ENCODE results near the gene PIBF1. TPM values are rescaled to one million over a fixed set of nuclear protein-coding genes. Genes with fewer than 3 reads are reported as not detected.

Gene PIBF1
- total RNA-seq, 1 donor from 2014 or later: 40.2 TPM

- TF ChIP-seq CTCF (IDR thresholded peaks at IDR 0.05; ENCODE audit: unreplicated experiment): no peak
- Mint-ChIP-seq H3K4me3 (peak overlapping the region; percentile 90), H3K27ac (peak overlapping the region; percentile 87), H3K4me1 (peaks cover 75% of the 10 kb centered on the region), H3K9me3 (no peaks in the 10 kb centered on the region), H3K27me3 (ENCODE audit: low read depth) (peaks cover 8% of the 10 kb centered on the region), H3K36me3 (peaks cover 8% of the 10 kb centered on the region)
- DNase-seq (ENCODE audit: low spot score in 2 of 2, unreplicated experiment in 2 of 2): no peak
Measured at GRCh38 chr13:73061876-73062275, 279.9 kb downstream of the PIBF1 start.

GRCh38 chr13:73062468-73062867, 280.5 kb downstream of the PIBF1 start:
- DNase-seq (ENCODE audit: low spot score in 2 of 2, unreplicated experiment in 2 of 2): no peak
- Mint-ChIP-seq H3K4me3 (peak overlapping the region; percentile 90), H3K4me1 (peaks cover 75% of the 10 kb centered on the region), H3K36me3 (peaks cover 11% of the 10 kb centered on the region), H3K9me3 (no peaks in the 10 kb centered on the region), H3K27me3 (ENCODE audit: low read depth) (peaks cover 8% of the 10 kb centered on the region), H3K27ac (peak overlapping the region; percentile 87)
- no peak for TF ChIP-seq CTCF (IDR thresholded peaks at IDR 0.05; ENCODE audit: unreplicated experiment)

- H3K36me3 Mint-ChIP-seq: peaks cover 13% of the 10 kb centered on the region
- peaks cover 69% of the 10 kb centered on the region for H3K4me1 Mint-ChIP-seq
- H3K27me3 Mint-ChIP-seq (ENCODE audit: low read depth): peaks cover 8% of the 10 kb centered on the region
- peak overlapping the region; percentile 38 for H3K4me3 Mint-ChIP-seq
- TF ChIP-seq CTCF (IDR thresholded peaks at IDR 0.05; ENCODE audit: unreplicated experiment): no peak
- no peak for DNase-seq (ENCODE audit: low spot score in 2 of 2, unreplicated experiment in 2 of 2)
- H3K27ac Mint-ChIP-seq: peak overlapping the region; percentile 30
- H3K9me3 Mint-ChIP-seq: no peaks in the 10 kb centered on the region
Measured at GRCh38 chr13:73063166-73063565, 281.2 kb downstream of the PIBF1 start.

DNA sequence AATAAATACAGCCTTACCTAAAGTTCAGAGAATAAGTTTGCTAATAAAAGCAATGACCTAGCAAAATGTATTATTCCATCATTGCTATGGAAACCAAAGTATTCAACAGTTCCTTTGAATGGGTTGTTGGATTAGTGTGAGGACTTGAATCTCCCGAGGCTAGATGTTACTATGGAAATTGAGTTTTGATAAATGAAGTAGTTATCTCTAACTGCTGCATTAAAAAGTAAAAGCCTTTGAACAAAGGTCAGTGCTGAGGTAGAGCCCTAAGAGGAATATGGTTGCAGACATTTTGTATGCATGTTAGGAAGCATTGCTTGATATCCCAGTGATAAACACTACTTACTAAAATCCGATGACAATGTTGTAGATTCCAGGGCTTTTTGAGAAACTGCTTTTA, 283.1 kb downstream of the PIBF1 start:
- no peak for TF ChIP-seq CTCF (IDR thresholded peaks at IDR 0.05; ENCODE audit: unreplicated experiment)
- Mint-ChIP-seq H3K27ac (peak overlapping the region; percentile 94), H3K4me1 (peaks cover 74% of the 10 kb centered on the region), H3K27me3 (ENCODE audit: low read depth) (peaks cover 8% of the 10 kb centered on the region), H3K9me3 (no peaks in the 10 kb centered on the region), H3K4me3 (peak overlapping the region; percentile 42), H3K36me3 (peaks cover 20% of the 10 kb centered on the region)
- no peak for DNase-seq (ENCODE audit: low spot score in 2 of 2, unreplicated experiment in 2 of 2)

DNA sequence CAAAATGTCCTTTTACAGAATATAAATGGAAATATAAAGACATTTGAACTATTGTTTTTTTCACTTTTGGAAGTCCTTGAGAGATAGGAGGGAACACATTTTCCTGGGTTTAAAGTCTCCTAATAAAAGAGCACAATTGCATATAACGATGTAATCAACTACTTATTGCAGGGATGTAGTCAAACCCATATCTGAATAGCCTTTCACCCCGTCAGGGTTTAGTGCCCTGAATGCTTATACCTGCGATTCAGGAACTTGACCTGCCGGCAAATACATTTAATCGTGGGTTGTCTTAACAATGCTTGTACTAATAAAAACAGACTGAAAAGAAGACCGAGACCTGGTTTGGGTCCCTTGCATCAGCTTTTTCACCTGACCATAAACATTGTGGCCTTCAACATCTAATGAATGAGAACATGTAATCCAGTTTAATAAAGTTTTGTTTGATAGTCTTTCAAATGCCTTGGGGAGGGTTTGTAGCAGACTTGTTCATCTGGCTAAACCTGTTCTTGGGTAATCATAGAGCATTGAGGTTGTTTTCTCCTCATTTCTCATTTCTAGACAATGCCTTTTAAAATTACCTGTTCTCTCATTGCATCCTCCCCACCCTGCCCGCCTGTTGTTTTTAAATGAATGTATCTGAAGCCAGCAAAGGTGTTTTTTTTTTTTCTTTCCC, 283.9 kb downstream of the PIBF1 start:
- no peak for DNase-seq (ENCODE audit: low spot score in 2 of 2, unreplicated experiment in 2 of 2)
- Mint-ChIP-seq H3K4me1 (peaks cover 75% of the 10 kb centered on the region), H3K36me3 (peaks cover 20% of the 10 kb centered on the region), H3K27ac (peak overlapping the region; percentile 94), H3K27me3 (ENCODE audit: low read depth) (peaks cover 3% of the 10 kb centered on the region), H3K9me3 (no peaks in the 10 kb centered on the region), H3K4me3 (peak overlapping the region; percentile 42)
- no peak for TF ChIP-seq CTCF (IDR thresholded peaks at IDR 0.05; ENCODE audit: unreplicated experiment)

Other genes starting within 250 kb of the PIBF1 start
- 6.0 to 6.4 TPM (median 6.4 TPM) in 3 replicates for gene MZT1, start 54.5 kb upstream of the PIBF1 start, total RNA-seq
- 7.3 to 8.8 TPM (median 8.4 TPM) in 3 replicates for gene BORA, start 54.2 kb upstream of the PIBF1 start, total RNA-seq
- 31.3 to 33.7 TPM (median 33.2 TPM) in 3 replicates for gene DIS3, start 233 bp upstream of the PIBF1 start, total RNA-seq